ENCODE measurements around the gene ZNF611. TPM values are rescaled to one million over a fixed set of nuclear protein-coding genes. Genes with fewer than 3 reads are reported as not detected.
"Not testable (repeated sequence)": the region's sequence is repeated elsewhere in the genome, so short reads cannot be mapped to it uniquely, and the experiment has no call there.

ZNF611 gene
- polyA plus RNA-seq, 2 of the 4 experiments (the other 2 are of a cell fraction) = 4.1 to 5.6 TPM

GRCh38 chr19:52734331-52734892 lies 432 bp downstream of the ZNF611 start:
- DNase-seq (ENCODE audit: low read depth in 1 of 2, low spot score in 1 of 2) (no peak), FAIRE-seq (no peak)
- CTCF ChIA-PET = no interaction called here

GRCh38 chr19:52726051-52726450 lies 8.8 kb downstream of the ZNF611 start:
- DNase-seq (ENCODE audit: low read depth in 1 of 2, low spot score in 1 of 2); H3K27ac ChIP-seq; H3K4me1 ChIP-seq; H3K4me2 ChIP-seq; FAIRE-seq; ATAC-seq; POLR2A ChIA-PET; H3K4me3 ChIP-seq: not testable (repeated sequence)
- CTCF ChIA-PET = interaction anchor here (0.6 kb wide), 1 partner anchor 696 kb away, joined by 3 read pairs; no protein-coding TSS in a partner anchor
- 94% methylated on average over 16 of the region's 16 CpGs for WGBS (ENCODE audit: missing lambda C conversion rate)
- peaks cover 59% of the 10 kb centered on the region for H3K9me3 ChIP-seq

More at GRCh38 chr19:52734331-52734892, 432 bp downstream of the ZNF611 start:
- H3K4me2 ChIP-seq = peak overlapping the region; percentile 67
- H3K9me3 ChIP-seq = peaks cover 60% of the 10 kb centered on the region
- TF ChIP-seq NPAS2 (CRISPR knock-in tag; IDR thresholded peaks at IDR 0.05; ENCODE audit: borderline replicate concordance) (no peak), NFE2L2 (conservative IDR thresholded peaks at IDR 0.05; ENCODE audit: low read length) (no peak), HOXB5 (CRISPR knock-in tag; IDR thresholded peaks at IDR 0.05) (no peak), HEYL (CRISPR knock-in tag; IDR thresholded peaks at IDR 0.05) (no peak)
- peak overlapping the region; percentile 73 for H3K4me3 ChIP-seq
- peak overlapping the region; percentile 65 to 81 for H3K27ac ChIP-seq
- H3K4me1 ChIP-seq = no peaks in the 10 kb centered on the region
- peak; percentile 61 to 68 for ATAC-seq
- WGBS (ENCODE audit: missing lambda C conversion rate) = 20% methylated on average over 18 of the region's 39 CpGs
- POLR2A ChIA-PET = no interaction called here

DNA sequence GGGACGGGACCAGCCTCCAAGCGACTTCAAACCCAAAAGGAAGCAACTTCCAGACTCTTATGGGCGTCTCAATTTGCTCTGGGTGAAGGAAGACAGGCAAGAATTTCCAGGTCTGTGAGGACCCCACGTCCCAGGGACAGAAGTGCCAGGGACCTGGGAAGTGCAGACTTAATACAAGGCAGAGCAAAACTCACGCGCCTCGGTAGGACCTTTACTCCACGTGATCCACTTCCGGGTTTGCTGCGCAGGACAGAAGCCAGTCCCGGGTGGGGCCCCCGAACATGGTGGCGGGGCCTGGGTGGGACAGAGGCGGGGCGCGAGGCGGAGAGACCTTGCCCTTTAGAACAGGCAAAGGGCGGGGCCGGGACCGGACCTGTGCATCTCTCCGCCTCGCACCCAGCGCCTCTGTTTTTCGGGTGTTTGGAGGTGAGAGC lies 9.3 kb downstream of the ZNF611 start:
- ChIA-PET CTCF (no interaction called here), POLR2A (no interaction called here)
- Histone ChIP-seq H3K27ac (no peak overlapping the region), H3K4me3 (no peak overlapping the region), H3K4me2 (no peak overlapping the region), H3K4me1 (no peaks in the 10 kb centered on the region), H3K9me3 (peaks cover 54% of the 10 kb centered on the region)
- DNase-seq (ENCODE audit: low read depth in 1 of 2, low spot score in 1 of 2) (no peak), ATAC-seq (no peak), FAIRE-seq (no peak)
- no peak for TF ChIP-seq ZNF302 (CRISPR knock-in tag; IDR thresholded peaks at IDR 0.05)
- TF ChIP-seq USF2 (IDR thresholded peaks at IDR 0.05) = no peak
- TF ChIP-seq EP300 (IDR thresholded peaks at IDR 0.05) = no peak
- no peak for TF ChIP-seq RFX5 (IDR thresholded peaks at IDR 0.05)
- 82% methylated on average over 24 of the region's 24 CpGs for WGBS (ENCODE audit: missing lambda C conversion rate)

DNA sequence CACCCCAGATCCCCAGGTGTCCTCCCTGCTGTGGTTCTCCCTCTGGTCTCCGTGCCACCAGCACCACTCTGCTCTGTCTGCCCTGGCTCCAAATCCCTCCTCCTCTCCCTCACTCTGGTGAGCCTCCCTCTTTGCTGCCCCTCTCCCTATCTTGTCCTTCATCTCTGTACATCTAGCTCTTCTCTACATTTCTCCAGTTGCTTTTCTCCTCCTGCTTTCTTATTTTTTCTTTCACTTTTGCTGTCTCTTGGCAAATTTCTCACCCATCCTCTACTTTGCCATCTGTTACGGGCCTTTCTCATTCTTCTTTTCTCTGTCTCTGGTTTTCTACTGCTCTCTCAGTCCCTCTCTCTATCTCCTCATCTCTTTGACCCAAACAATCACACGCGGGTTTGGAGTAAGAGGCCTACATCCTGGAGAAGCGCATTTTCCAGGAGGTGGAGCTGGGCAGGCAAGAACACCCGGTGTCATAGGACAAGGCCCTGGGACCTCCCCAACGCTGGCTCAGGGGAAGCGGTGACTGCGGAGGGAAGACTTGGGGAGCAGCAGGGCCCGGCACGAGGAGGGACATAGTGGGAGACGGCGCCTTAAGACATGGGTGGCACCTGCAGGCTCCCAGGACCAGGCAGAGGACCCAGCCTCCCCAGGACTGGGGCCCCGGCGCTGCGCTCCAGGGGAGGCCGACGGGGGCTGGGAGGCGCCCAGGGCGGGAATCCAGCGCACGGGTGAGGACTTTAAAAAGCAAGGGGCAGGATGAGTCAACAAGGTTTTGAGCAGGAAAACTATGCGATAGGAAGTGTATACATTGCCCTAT lies 9.9 kb downstream of the ZNF611 start:
- ChIA-PET POLR2A (no interaction called here), CTCF (no interaction called here)
- WGBS (ENCODE audit: missing lambda C conversion rate) = 81% methylated on average over 22 of the region's 23 CpGs
- ATAC-seq (no peak), DNase-seq (ENCODE audit: low read depth in 1 of 2, low spot score in 1 of 2) (no peak), FAIRE-seq (no peak)
- TF ChIP-seq CBX2 (IDR thresholded peaks at IDR 0.05; ENCODE audit: borderline replicate concordance, low read depth) (no peak), HEYL (CRISPR knock-in tag; IDR thresholded peaks at IDR 0.05) (no peak), JUNB (IDR thresholded peaks at IDR 0.05) (no peak), NFE2L2 (conservative IDR thresholded peaks at IDR 0.05; ENCODE audit: low read length) (no peak), ESRRA (IDR thresholded peaks at IDR 0.05; ENCODE audit: borderline replicate concordance, low read length) (no peak), MAFK (IDR thresholded peaks at IDR 0.05; ENCODE audit: partially characterized antibody) (no peak), FOXS1 (CRISPR knock-in tag; IDR thresholded peaks at IDR 0.05) (no peak), ZFP36 (IDR thresholded peaks at IDR 0.05; ENCODE audit: borderline replicate concordance, partially characterized antibody) (no peak), RCOR1 (IDR thresholded peaks at IDR 0.05; ENCODE audit: low read depth, low read length) (no peak), RAD21 (conservative IDR thresholded peaks at IDR 0.05 in 1 of 2, IDR thresholded peaks at IDR 0.05 in 1 of 2) (no peak), ZNF302 (CRISPR knock-in tag; IDR thresholded peaks at IDR 0.05) (no peak), POLR2AphosphoS2 (conservative IDR thresholded peaks at IDR 0.05; ENCODE audit: low read length) (no peak), JUN (IDR thresholded peaks at IDR 0.05) (no peak), ZC3H11A (IDR thresholded peaks at IDR 0.05) (no peak), KDM5A (IDR thresholded peaks at IDR 0.05) (no peak)
- TF ChIP-seq, protein P1, sequence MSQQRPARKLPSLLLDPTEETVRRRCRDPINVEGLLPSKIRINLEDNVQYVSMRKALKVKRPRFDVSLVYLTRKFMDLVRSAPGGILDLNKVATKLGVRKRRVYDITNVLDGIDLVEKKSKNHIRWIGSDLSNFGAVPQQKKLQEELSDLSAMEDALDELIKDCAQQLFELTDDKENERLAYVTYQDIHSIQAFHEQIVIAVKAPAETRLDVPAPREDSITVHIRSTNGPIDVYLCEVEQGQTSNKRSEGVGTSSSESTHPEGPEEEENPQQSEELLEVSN (IDR thresholded peaks at IDR 0.05; ENCODE audit: borderline replicate concordance, low read depth) = no peak
- TF ChIP-seq, protein P2, sequence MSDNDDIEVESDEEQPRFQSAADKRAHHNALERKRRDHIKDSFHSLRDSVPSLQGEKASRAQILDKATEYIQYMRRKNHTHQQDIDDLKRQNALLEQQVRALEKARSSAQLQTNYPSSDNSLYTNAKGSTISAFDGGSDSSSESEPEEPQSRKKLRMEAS (IDR thresholded peaks at IDR 0.05) = no peak
- no peak overlapping the region for H3K27ac ChIP-seq
- H3K4me3 ChIP-seq = no peak overlapping the region
- H3K4me1 ChIP-seq = no peaks in the 10 kb centered on the region
- H3K9me3 ChIP-seq = peaks cover 51% of the 10 kb centered on the region
- no peak overlapping the region for H3K4me2 ChIP-seq

GRCh38 chr19:52723907-52724598 lies 10.8 kb downstream of the ZNF611 start:
- POLR2A ChIA-PET; H3K4me2 ChIP-seq; H3K4me1 ChIP-seq; ATAC-seq; H3K27ac ChIP-seq; FAIRE-seq; CTCF ChIA-PET; DNase-seq (ENCODE audit: low read depth in 1 of 2, low spot score in 1 of 2); H3K4me3 ChIP-seq: not testable (repeated sequence)
- H3K9me3 ChIP-seq = peaks cover 54% of the 10 kb centered on the region
- 68% methylated on average over 9 of the region's 9 CpGs for WGBS (ENCODE audit: missing lambda C conversion rate)
